PC-3 (cell line): ENCODE results near the gene TSHZ2.

Experiments
- EZH2phosphoT487 ChIP-seq: fragments of 300-600 bp; sonication (generic); IDR thresholded peaks from 2 replicates; pipeline ENCODE4 v1.6.1; 2018; ENCODE audit warnings: mild to moderate bottlenecking, antibody characterized with exemption, low read length, borderline replicate concordance
- TF ChIP-seq, protein P1 (sequence below): fragments of 300-600 bp; sonication (generic); conservative IDR thresholded peaks from 2 replicates; pipeline ENCODE4 v1.5.1; 2017; ENCODE audit warnings: antibody characterized with exemption, low read depth, mild to moderate bottlenecking, low read length

DNA sequence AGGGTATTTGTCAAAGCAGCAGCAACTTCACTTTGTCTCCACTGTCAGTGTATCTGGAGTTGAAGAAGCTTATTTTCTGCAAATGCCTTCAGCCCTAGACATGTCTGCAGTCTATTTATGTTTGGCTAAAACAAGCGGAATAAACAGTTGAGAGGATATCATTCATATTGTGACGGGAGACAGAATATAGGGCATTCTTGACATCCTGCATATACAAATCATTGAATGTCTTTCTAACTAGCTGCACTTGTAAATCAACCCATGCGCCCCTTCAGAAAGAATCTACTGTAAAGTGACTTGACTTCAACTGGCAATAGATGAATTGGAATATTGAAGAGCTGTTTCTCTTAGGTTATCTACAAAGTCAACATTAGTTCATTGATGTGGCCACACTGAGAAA is 258.9 kb downstream of the TSHZ2 start:
- TF ChIP-seq, protein P1, sequence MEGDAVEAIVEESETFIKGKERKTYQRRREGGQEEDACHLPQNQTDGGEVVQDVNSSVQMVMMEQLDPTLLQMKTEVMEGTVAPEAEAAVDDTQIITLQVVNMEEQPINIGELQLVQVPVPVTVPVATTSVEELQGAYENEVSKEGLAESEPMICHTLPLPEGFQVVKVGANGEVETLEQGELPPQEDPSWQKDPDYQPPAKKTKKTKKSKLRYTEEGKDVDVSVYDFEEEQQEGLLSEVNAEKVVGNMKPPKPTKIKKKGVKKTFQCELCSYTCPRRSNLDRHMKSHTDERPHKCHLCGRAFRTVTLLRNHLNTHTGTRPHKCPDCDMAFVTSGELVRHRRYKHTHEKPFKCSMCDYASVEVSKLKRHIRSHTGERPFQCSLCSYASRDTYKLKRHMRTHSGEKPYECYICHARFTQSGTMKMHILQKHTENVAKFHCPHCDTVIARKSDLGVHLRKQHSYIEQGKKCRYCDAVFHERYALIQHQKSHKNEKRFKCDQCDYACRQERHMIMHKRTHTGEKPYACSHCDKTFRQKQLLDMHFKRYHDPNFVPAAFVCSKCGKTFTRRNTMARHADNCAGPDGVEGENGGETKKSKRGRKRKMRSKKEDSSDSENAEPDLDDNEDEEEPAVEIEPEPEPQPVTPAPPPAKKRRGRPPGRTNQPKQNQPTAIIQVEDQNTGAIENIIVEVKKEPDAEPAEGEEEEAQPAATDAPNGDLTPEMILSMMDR, result no peak
- no peak for TF ChIP-seq EZH2phosphoT487
